K562 (cell line): ENCODE results near the gene RBM19. TPM values are rescaled to one million over a fixed set of nuclear protein-coding genes. Genes with fewer than 3 reads are reported as not detected.
A peak's percentile ranks its signal among the peaks of the same experiment; 100 is the strongest.

Experiments used
- AFF4 ChIP-seq: sonication (generic); formaldehyde crosslinking; IDR thresholded peaks from 2 replicates; pipeline ENCODE4 v1.8.0; 2023; ENCODE audit warnings: mild to moderate bottlenecking, missing genetic modification reagents
- DDX20 ChIP-seq: fragments of 450-650 bp; IDR thresholded peaks from 2 replicates; pipeline ENCODE4 v1.6.1; 2016; ENCODE audit warnings: missing genetic modification characterization, low read depth, mild to moderate bottlenecking, missing compliant biosample characterization, moderate library complexity
- DIDO1 ChIP-seq: fragments of 450-650 bp; IDR thresholded peaks from 2 replicates; pipeline ENCODE4 v1.6.1; 2016; ENCODE audit warnings: low read depth, missing biosample characterization, missing genetic modification characterization
- ESRRA ChIP-seq: fragments of 450-650 bp; IDR thresholded peaks from 2 replicates; pipeline ENCODE4 v1.6.1; 2014; ENCODE audit warnings: low read depth, mild to moderate bottlenecking, moderate library complexity, borderline replicate concordance
- FOS ChIP-seq: IDR thresholded peaks from 3 replicates; pipeline ENCODE4 v1.6.1; 2011; ENCODE audit not compliant: insufficient read length; ENCODE audit errors: extremely low read depth
- HDAC1 ChIP-seq, 2 experiments: fragments of 450-650 bp; IDR thresholded peaks; 2 replicates each; pipeline ENCODE4 v1.6.1; 2016 to 2017; ENCODE audit warnings: inconsistent platforms in 1 of 2, mild to moderate bottlenecking in 1 of 2, moderate library complexity in 1 of 2
- HDAC3 ChIP-seq: fragments of 450-650 bp; IDR thresholded peaks from 2 replicates; pipeline ENCODE4 v1.6.1; 2018; ENCODE audit warnings: borderline replicate concordance, mild to moderate bottlenecking, moderate library complexity; ENCODE audit not compliant: partially characterized antibody
- MEF2D ChIP-seq: conservative IDR thresholded peaks from 2 replicates; pipeline ENCODE4 v1.6.1; 2016; ENCODE audit warnings: low read depth, missing genetic modification characterization, missing compliant biosample characterization
- MTA2 ChIP-seq: fragments of 450-650 bp; IDR thresholded peaks from 2 replicates; pipeline ENCODE4 v1.6.1; 2016; ENCODE audit warnings: low read depth
- NEUROD1 ChIP-seq: fragments of 150-350 bp; IDR thresholded peaks from 2 replicates; pipeline ENCODE4 v1.6.1; 2014; ENCODE audit warnings: borderline replicate concordance, low read length, low read depth; ENCODE audit not compliant: partially characterized antibody
- PRPF4 ChIP-seq: fragments of 200-400 bp; formaldehyde crosslinking; IDR thresholded peaks from one replicate; pipeline ENCODE4 v1.6.1; 2017; ENCODE audit warnings: low read length, low read depth, mild to moderate bottlenecking; ENCODE audit not compliant: insufficient read depth, poor library complexity, severe bottlenecking
- RBM22 ChIP-seq: fragments of 200-400 bp; formaldehyde crosslinking; IDR thresholded peaks from 2 replicates; pipeline ENCODE4 v1.6.1; 2018; ENCODE audit warnings: low read length, low read depth; ENCODE audit not compliant: poor library complexity, severe bottlenecking
- SMAD4 ChIP-seq: fragments of 250-450 bp; sonication (Bioruptor Pico); conservative IDR thresholded peaks from 2 replicates; pipeline ENCODE4 v1.8.0; 2021; ENCODE audit warnings: inconsistent platforms, mild to moderate bottlenecking, moderate library complexity
- SUPT5H ChIP-seq: fragments of 450-650 bp; IDR thresholded peaks from 2 replicates; pipeline ENCODE4 v1.6.1; 2016
- TEAD4 ChIP-seq, 2 experiments: sonication (generic) in 1 of 2; formaldehyde crosslinking in 1 of 2; IDR thresholded peaks; 2 replicates each; pipeline versions ENCODE4 v1.6.1 to v1.8.0; 2012 to 2022; ENCODE audit warnings: borderline replicate concordance in 1 of 2, inconsistent platforms in 1 of 2, low read length in 1 of 2, mild to moderate bottlenecking in 1 of 2, missing genetic modification reagents in 1 of 2
- TFAP4 ChIP-seq: sonication (generic); formaldehyde crosslinking; IDR thresholded peaks from 2 replicates; pipeline ENCODE4 v1.8.0; 2022; ENCODE audit warnings: missing genetic modification reagents, mild to moderate bottlenecking, moderate library complexity, borderline replicate concordance
- ZC3H11A ChIP-seq: IDR thresholded peaks from 2 replicates; pipeline ENCODE4 v1.6.1; 2012; ENCODE audit warnings: low read depth, low read length, improper control_type of control experiment
- ZNF316 ChIP-seq: fragments of 450-650 bp; IDR thresholded peaks from 2 replicates; pipeline ENCODE4 v1.6.1; 2016
- polyA plus RNA-seq, 8 experiments: library from polyadenylated mRNA; depleted of rRNA in 4 of 8; stranded (reverse) in 5 of 8; unstranded in 3 of 8; fragments of >200 nt; fragmentation: Nextera tagmentation in 2 of 8; fragmentation: Illumina TruSeq in 1 of 8; extraction: Ambion mirVana in 2 of 8; extraction: Trizol in 1 of 8; gene quantifications; 2 replicates each; pipeline versions ENCODE4 v1.2.1 to v1.2.3, GENCODE V29; 2011 to 2014; ENCODE audit warnings: inconsistent platforms in 1 of 8, missing spikeins in 1 of 8
- total RNA-seq, 7 experiments: library from RNA; depleted of rRNA in 6 of 7; stranded (reverse); fragments of >200 nt in 6 of 7; fragmentation: Illumina TruSeq in 2 of 7; extraction: Trizol in 2 of 7; gene quantifications; 2 replicates each; pipeline versions ENCODE4 v1.2.1 to v1.2.3, GENCODE V29; 2011 to 2021; ENCODE audit warnings: low replicate concordance in 1 of 7
- TF ChIP-seq, protein P1 (sequence below), 2 experiments: fragments of 250-450 bp in 1 of 2; fragments of 450-650 bp in 1 of 2; sonication (Bioruptor Pico) in 1 of 2; IDR thresholded peaks; 2 replicates each; pipeline versions ENCODE4 v1.6.1 to v1.8.0; 2016 to 2021; ENCODE audit warnings: mild to moderate bottlenecking in 2 of 2, moderate library complexity in 2 of 2, missing compliant biosample characterization in 1 of 2, missing genetic modification characterization in 1 of 2
- TF ChIP-seq, protein P2 (sequence below), 2 experiments: fragments of 450-650 bp; conservative IDR thresholded peaks; 2 replicates each; pipeline ENCODE4 v1.6.1; 2017; ENCODE audit warnings: mild to moderate bottlenecking in 2 of 2, moderate library complexity in 2 of 2

Gene RBM19
- total and polyA plus RNA-seq, 9 of the 15 experiments (the other 6 are each of a cell fraction or from before 2014, with no cell fraction given) = 16.0 to 58.4 (median 37.9) TPM

DNA sequence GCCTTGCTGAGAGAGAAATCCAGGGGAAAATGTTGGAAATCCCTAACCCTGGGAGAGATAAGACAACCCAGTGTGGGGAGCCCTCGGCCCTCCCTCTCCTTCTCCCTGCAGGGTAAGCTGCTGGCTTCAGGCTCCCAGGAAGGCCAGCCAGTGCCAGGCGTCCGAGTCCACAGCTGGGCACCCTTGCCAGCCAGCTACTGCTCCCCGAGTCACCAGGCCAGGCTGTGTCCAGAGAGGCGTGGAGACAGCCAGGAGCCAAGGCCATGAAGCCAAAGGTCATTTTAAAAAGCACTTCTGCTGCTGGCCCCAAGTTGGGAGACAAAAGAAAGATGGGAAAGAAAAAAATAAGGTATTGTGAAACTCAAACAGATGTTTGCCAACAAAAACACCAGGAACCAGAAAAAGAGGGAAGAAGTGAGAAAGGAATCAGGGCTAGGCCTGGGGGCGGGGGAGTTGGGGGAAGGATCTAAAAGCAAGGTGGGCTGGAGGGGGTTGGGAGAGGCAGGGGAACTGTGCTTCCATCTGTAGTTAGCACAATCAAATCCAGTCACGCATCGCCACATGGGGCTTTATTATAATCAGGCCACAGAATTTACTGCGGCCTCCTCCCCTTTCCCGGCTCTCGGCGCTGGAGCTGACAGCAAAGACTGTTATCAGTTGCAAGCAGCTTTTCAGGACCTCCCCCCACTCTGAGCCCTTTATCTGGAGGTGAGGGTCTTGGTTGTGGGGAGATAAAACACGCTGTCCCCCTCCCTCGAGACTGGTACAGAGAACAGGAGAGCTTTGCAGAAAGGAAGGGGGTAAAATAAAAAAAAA is 33.5 kb downstream of the RBM19 start (continued):
- TF ChIP-seq TEAD4 (IDR thresholded peaks at IDR 0.05; ENCODE audit: low read length) = peak; percentile 98
- TF ChIP-seq TEAD4 (CRISPR knock-in tag; IDR thresholded peaks at IDR 0.05; ENCODE audit: borderline replicate concordance) = no peak
- TF ChIP-seq ZNF316 = no peak
- no peak for TF ChIP-seq ZC3H11A
- TF ChIP-seq MTA2 = peak; percentile 97
- TF ChIP-seq, protein P1, sequence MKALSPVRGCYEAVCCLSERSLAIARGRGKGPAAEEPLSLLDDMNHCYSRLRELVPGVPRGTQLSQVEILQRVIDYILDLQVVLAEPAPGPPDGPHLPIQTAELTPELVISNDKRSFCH (CRISPR knock-in tag; IDR thresholded peaks at IDR 0.05) = no peak
- TF ChIP-seq, protein P1 (tag; IDR thresholded peaks at IDR 0.05) = peak; percentile 69
- peak; percentile 83 for TF ChIP-seq SMAD4 (CRISPR knock-in tag)
- no peak for TF ChIP-seq SUPT5H
- no peak for TF ChIP-seq DIDO1 (tag)
- no peak for TF ChIP-seq DDX20 (tag)
- TF ChIP-seq ESRRA = no peak
- TF ChIP-seq TFAP4 = no peak
- TF ChIP-seq NEUROD1 = peak; percentile 79
- TF ChIP-seq AFF4 (CRISPR knock-in tag) = no peak; the same call in 1 of the 2 replicates
- TF ChIP-seq, protein P2, sequence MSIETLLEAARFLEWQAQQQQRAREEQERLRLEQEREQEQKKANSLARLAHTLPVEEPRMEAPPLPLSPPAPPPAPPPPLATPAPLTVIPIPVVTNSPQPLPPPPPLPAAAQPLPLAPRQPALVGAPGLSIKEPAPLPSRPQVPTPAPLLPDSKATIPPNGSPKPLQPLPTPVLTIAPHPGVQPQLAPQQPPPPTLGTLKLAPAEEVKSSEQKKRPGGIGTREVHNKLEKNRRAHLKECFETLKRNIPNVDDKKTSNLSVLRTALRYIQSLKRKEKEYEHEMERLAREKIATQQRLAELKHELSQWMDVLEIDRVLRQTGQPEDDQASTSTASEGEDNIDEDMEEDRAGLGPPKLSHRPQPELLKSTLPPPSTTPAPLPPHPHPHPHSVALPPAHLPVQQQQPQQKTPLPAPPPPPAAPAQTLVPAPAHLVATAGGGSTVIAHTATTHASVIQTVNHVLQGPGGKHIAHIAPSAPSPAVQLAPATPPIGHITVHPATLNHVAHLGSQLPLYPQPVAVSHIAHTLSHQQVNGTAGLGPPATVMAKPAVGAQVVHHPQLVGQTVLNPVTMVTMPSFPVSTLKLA (conservative IDR thresholded peaks at IDR 0.05) = peak; percentile 38 to 79; a peak in 2 of 4 replicates
- peak; percentile 88 for TF ChIP-seq HDAC3
- no peak for TF ChIP-seq RBM22
- peak; percentile 82 to 85; a peak in 3 of 4 replicates for TF ChIP-seq HDAC1 (IDR thresholded peaks at IDR 0.05)
- no peak for TF ChIP-seq MEF2D (tag)
- no peak for TF ChIP-seq FOS
- no peak for TF ChIP-seq PRPF4
